Mucosa of descending colon (tissue), 3 donors: ENCODE measurements around the gene PGP. TPM values are rescaled to one million over a fixed set of nuclear protein-coding genes. Genes with fewer than 3 reads are reported as not detected.

ENCODE experiments used
- ATAC-seq: fragments of 200-7000 bp; cut with Tn5 transposase; one replicate; pipeline ENCODE4 v1.9.1; 2020; ENCODE audit warnings: mild to moderate bottlenecking, moderate library complexity
- DNase-seq, 3 donors: peaks; one replicate each; pipeline ENCODE4 v3.0.0-alpha.2; 2020
- H3K36me3 ChIP-seq: fragments of 200-600 bp; one replicate; pipeline ENCODE4 v1.8.0; 2021; ENCODE audit warnings: low read depth, mild to moderate bottlenecking
- H3K4me1 ChIP-seq: fragments of 200-600 bp; one replicate; pipeline ENCODE4 v1.8.0; 2021; ENCODE audit warnings: low read depth, mild to moderate bottlenecking
- H3K4me3 ChIP-seq: fragments of 200-600 bp; one replicate; pipeline ENCODE4 v1.8.0; 2021; ENCODE audit warnings: mild to moderate bottlenecking
- H3K9me3 ChIP-seq: fragments of 200-600 bp; one replicate; pipeline ENCODE4 v1.8.0; 2021; ENCODE audit warnings: mild to moderate bottlenecking
- intact Hi-C, 2 donors: fragments of 100-400 bp; cut with DNase I in 1 of 2; cut with micrococcal nuclease in 1 of 2; formaldehyde crosslinking; loops; one replicate each; pipeline versions ENCODE4 v1.11.0 to v1.11.1; 2022; cut with DNase I, micrococcal nuclease
- total RNA-seq, 3 donors: library from RNA; stranded (reverse); fragmentation: NEBNext Ultra II Directional in 2 of 3; extraction: Animal tissue kit (Norgen Biotek cat#: 25700) in 2 of 3; gene quantifications; one replicate each; pipeline versions ENCODE4 v1.2.1 to v1.2.4, GENCODE V29; 2021 to 2023
- TF ChIP-seq, protein P1 (sequence below): fragments of 200-600 bp; IDR thresholded peaks from one replicate; pipeline ENCODE4 v1.8.0; 2022; ENCODE audit warnings: antibody characterized with exemption, mild to moderate bottlenecking
- donor health status: DM: no; HTN: no; CAD: no; lungs with moderate emphysema.
- donor health status: DM: no; HTN: no; CAD: no.
- donor health status: DM: no; HTN: yes; CAD: no.

Gene PGP
- total RNA-seq, 3 donors from 2014 or later, result 15.5 to 19.7 (median 17.6) TPM

DNA sequence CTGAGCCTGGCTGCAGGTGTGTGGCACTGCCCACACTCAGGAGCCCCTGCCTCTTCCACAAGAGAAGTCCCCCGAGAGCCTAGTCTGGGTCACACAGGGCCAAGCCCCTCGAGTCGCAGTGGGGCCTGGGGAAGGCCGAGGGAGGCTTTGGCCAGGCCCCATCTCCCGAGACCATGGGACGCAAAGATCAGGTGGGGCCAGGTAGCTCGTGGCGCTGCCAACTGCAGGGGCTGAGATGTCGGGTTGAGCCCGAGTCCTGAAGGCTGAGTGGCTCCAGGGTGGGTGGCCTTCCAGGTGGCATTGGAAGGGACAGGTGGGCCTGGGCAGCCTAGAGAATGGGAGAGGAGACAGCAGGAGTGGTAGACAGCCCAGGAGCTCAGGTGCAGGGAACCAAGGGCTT is 52.7 kb downstream of the PGP start:
- intact Hi-C loops, result no loop called here
- TF ChIP-seq, protein P1, sequence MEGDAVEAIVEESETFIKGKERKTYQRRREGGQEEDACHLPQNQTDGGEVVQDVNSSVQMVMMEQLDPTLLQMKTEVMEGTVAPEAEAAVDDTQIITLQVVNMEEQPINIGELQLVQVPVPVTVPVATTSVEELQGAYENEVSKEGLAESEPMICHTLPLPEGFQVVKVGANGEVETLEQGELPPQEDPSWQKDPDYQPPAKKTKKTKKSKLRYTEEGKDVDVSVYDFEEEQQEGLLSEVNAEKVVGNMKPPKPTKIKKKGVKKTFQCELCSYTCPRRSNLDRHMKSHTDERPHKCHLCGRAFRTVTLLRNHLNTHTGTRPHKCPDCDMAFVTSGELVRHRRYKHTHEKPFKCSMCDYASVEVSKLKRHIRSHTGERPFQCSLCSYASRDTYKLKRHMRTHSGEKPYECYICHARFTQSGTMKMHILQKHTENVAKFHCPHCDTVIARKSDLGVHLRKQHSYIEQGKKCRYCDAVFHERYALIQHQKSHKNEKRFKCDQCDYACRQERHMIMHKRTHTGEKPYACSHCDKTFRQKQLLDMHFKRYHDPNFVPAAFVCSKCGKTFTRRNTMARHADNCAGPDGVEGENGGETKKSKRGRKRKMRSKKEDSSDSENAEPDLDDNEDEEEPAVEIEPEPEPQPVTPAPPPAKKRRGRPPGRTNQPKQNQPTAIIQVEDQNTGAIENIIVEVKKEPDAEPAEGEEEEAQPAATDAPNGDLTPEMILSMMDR, result no peak
- ATAC-seq (no peak), DNase-seq (no peak)
- peaks cover 56% of the 10 kb centered on the region for H3K4me1 ChIP-seq
- H3K4me3 ChIP-seq, result no peak overlapping the region
- no peaks in the 10 kb centered on the region for H3K36me3 ChIP-seq
- no peaks in the 10 kb centered on the region for H3K9me3 ChIP-seq

Other genes starting within 250 kb of the PGP start
- not detected for gene RNF151, start 248.0 kb downstream of the PGP start, total RNA-seq
- gene TBL3, start 242.8 kb downstream of the PGP start, total RNA-seq, result 10 to 100 TPM; 21.6 to 25.5 (median 24.0) TPM
- gene NOXO1, start 233.4 kb downstream of the PGP start, total RNA-seq, result 10 to 100 TPM; 12.2 to 39.9 (median 27.1) TPM
- 10 to 100 TPM; 42.1 to 75.5 (median 68.8) TPM for gene GFER, start 230.6 kb downstream of the PGP start, total RNA-seq
- gene SYNGR3, start 224.9 kb downstream of the PGP start, total RNA-seq, result 1 to 10 TPM; 1.3 to 7.9 (median 1.5) TPM
- gene ZNF598, start 205.0 kb downstream of the PGP start, total RNA-seq, result 10 to 100 TPM; 41.9 to 45.4 (median 42.4) TPM
- gene NPW, start 195.1 kb downstream of the PGP start, total RNA-seq, result 1 to 10 TPM in 1 of 3 donors, under 1 TPM in 2; 0.32 to 2.1 (median 0.60) TPM
- 10 to 100 TPM; 54.5 to 65.4 (median 60.0) TPM for gene NHERF2, start 187.9 kb downstream of the PGP start, total RNA-seq
- gene NTHL1, start 167.0 kb downstream of the PGP start, total RNA-seq, result 10 to 100 TPM; 23.5 to 28.2 (median 24.5) TPM
- 100 to 1,000 TPM; 140 to 161 (median 150) TPM for gene TSC2, start 166.9 kb downstream of the PGP start, total RNA-seq
- gene PKD1, start 78.9 kb downstream of the PGP start, total RNA-seq, result 100 to 1,000 TPM in 1 of 3 donors, 10 to 100 TPM in 2; 63.9 to 233 (median 80.8) TPM
- gene RAB26, start 66.2 kb downstream of the PGP start, total RNA-seq, result 10 to 100 TPM in 2 of 3 donors, 1 to 10 TPM in 1; 3.8 to 28.3 (median 15.7) TPM
- 100 to 1,000 TPM in 1 of 3 donors, 10 to 100 TPM in 2; 91.5 to 104 (median 94.0) TPM for gene TRAF7, start 59.1 kb downstream of the PGP start, total RNA-seq
- 1 to 10 TPM in 2 of 3 donors, under 1 TPM in 1; 0.06 to 1.5 (median 1.0) TPM for gene CASKIN1, start 18.2 kb downstream of the PGP start, total RNA-seq
- gene MLST8, start 9.4 kb downstream of the PGP start, total RNA-seq, result 10 to 100 TPM; 25.5 to 30.9 (median 29.8) TPM
- gene BRICD5, start 4.0 kb downstream of the PGP start, total RNA-seq, result 10 to 100 TPM in 2 of 3 donors, 1 to 10 TPM in 1; 8.4 to 12.3 (median 12.1) TPM
- 10 to 100 TPM; 23.5 to 28.3 (median 24.2) TPM for gene E4F1, start 8.8 kb upstream of the PGP start, total RNA-seq
- gene DNASE1L2, start 21.6 kb upstream of the PGP start, total RNA-seq, result 1 to 10 TPM in 2 of 3 donors, under 1 TPM in 1; 0.87 to 1.9 (median 1.1) TPM
- 100 to 1,000 TPM in 1 of 3 donors, 10 to 100 TPM in 2; 88.5 to 129 (median 95.5) TPM for gene ECI1, start 36.7 kb upstream of the PGP start, total RNA-seq
- 100 to 1,000 TPM; 125 to 144 (median 125) TPM for gene RNPS1, start 53.3 kb upstream of the PGP start, total RNA-seq
- 10 to 100 TPM in 1 of 3 donors, 1 to 10 TPM in 2; 3.0 to 13.5 (median 3.4) TPM for gene ABCA3, start 125.9 kb upstream of the PGP start, total RNA-seq
- 10 to 100 TPM in 1 of 3 donors, 1 to 10 TPM in 2; 3.4 to 12.7 (median 3.7) TPM for gene CCNF, start 214.6 kb upstream of the PGP start, total RNA-seq
- 1 to 10 TPM; 1.1 to 5.5 (median 2.8) TPM for gene TEDC2, start 245.3 kb upstream of the PGP start, total RNA-seq